Measurements from ENCODE around the gene DMD.

Gene DMD

GRCh38 chrX:33014949-33015348, 196.4 kb downstream of the DMD start:
- no peak for DNase-seq

DNA sequence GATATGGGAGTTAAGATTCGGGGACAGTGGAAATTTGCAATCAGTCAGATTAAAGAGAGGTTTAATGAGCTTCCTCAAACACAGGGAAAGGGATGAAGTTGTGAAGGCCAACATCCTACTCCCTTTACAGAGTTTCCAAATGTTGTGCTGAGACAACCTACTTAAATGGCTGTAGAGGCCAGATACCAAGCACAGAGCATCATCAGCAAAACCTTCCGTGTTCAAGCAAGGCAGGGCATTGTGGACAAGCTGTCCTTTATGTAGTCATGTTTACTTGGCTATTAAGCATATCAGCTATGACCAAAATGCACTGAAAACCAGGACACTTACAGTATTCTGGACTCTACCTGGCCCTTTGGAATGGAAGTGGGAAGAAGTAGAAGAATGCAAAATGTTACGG, 197.3 kb downstream of the DMD start:
- no peak for DNase-seq

DNA sequence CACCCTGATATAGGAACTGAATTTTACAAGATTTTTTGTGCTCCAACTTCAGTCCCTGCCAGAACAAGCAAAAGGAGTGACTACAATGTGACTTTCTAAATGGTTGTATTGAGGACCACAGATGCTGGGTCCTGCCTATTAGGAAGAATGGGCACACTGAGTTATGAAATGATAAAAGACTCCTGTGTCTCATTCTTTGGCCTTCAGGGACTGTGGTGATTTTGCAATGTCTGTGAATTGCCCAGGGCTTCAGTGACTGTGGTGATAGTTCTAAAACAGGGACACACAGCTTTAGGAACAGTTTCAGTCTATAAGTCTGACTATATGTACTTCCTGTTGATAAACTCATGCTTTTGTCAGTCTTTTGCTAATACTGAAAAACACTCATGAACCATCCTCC, 210.2 kb downstream of the DMD start:
- DNase-seq = no peak

- DNase-seq = no peak
Measured at GRCh38 chrX:32998776-32999175, 212.6 kb downstream of the DMD start.

GRCh38 chrX:32995427-32995826, 215.9 kb downstream of the DMD start:
- no peak for DNase-seq

- no peak for DNase-seq
Measured at GRCh38 chrX:32987142-32987541, 224.2 kb downstream of the DMD start.

GRCh38 chrX:32985544-32985943, 225.8 kb downstream of the DMD start:
- DNase-seq = no peak

DNA sequence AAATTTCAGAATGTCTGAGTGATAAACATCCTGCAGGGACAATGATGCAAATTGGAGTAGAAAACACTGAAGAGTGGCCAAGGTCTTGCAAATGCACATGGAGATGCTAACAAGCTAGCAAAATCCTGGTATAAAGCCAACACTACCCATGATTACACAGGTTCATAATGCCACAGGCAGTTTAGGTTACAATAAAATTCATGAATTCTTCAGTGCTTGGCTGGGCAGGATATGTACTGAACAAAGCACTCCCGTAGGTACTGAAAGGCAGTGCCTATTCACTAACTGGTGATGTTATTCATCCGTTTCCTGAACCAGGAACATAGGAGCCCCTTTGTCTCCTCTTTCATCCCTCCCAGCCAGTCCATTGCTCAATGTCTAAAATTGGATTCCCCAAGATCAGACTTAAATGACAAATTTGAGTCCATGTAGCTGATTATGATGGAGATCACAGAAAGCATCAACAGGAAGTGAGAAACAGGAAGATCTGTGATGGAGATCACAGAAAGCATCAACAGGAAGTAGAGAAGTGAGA, 244.5 kb downstream of the DMD start:
- no peak for DNase-seq

- no peak for DNase-seq
Measured at GRCh38 chrX:32954125-32954524, 257.2 kb downstream of the DMD start.

DNA sequence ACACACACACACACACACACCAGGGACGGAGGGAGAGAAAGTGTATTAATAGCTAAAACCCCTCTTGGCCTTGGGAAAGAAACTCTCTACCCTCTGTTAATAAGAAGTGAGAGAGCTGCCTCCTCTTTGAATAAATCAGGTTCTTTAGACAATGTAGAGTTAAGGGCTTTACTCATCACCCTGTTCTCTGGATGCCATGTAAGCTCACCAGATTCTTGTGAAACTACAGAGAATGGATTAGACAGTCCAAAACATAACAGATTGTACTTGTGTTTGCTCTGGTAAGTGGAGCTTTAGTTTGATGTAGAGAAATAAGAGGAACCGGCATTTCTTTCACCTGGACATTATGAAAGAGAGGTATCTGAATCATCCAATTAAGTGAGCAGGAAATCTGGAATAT, 263.2 kb downstream of the DMD start:
- DNase-seq = no peak

- no peak for DNase-seq
Measured at GRCh38 chrX:32937043-32937442, 274.3 kb downstream of the DMD start.

DNA sequence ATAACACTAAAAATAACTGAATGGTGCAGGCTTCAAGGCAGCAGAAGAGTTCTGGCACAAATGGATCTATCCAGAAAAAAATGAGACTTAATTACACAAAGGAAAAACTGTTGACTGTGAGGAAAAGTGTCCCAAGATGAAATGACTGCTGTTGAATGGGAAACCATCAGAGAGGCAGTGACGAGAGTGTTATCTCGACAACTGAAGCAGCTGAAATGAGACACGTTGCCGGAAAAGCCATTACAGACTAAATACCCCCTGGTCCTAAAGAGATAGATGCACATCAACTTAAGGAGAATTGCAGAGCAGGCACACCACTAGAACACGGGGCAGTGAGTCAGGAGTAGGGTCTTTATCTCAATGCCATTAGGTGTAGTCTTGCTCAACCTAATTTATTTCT, 277.8 kb downstream of the DMD start:
- DNase-seq = no peak

- no peak for DNase-seq
Measured at GRCh38 chrX:32929040-32929439, 282.3 kb downstream of the DMD start.

DNA sequence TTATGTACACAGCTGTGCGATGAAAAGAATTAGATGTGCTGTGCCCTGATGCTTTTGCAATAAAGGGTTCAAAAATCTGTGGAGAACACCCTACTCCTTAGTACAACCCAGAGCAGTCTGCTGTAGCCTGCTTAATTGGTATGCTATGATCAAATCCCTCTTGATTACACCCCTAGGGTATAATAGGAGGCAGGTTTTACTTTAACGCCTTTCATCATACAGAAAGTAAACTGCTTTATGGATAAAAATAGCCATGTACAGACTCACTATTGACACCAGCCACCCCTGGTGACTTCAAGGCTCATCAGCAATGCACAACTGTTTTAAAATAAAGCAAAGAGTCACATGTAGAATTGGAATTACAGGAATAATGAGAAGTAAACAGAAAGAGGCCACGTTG, 315.3 kb downstream of the DMD start:
- DNase-seq = no peak

GRCh38 chrX:32894679-32895078, 316.7 kb downstream of the DMD start:
- DNase-seq = no peak

GRCh38 chrX:32893751-32894150, 317.6 kb downstream of the DMD start:
- no peak for DNase-seq

DNA sequence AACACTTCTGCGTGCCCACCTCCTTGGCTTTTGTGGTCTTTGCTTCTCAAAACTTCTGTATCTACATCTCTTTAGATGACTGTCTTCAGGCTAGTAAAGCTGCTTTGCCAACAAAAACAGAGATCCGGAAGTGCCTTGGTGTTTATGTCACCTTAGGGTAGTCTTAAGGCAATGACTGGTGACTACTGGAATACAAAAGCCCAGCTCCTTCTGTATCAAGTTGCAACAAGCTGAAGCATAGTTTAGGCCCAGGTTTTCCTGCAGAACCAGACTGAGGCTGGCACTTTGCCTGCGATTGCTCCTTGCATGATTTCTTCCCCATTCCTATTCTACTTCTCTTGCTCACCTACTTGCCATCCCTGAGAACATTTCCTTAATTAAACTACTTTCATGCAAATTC, 333.8 kb downstream of the DMD start:
- DNase-seq = no peak

DNA sequence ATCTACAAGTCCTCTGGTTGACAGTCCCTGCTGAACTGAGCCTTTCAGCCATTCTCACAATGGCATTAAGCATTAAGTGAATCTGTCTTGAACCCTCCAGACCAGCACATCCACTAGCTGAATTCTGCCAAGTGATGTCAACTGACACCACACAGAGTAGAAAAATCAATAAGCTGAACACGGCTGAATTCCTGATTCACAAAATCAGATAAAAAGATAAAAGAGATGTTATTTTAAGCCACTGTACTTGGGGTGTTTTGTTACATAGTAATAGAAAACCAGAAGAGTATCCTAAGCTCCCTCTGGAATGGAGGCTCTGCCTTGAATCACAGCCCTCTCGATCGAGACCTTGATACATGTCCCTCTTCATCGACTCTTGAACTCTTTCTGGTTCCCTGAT, 336.5 kb downstream of the DMD start:
- DNase-seq = no peak

DNA sequence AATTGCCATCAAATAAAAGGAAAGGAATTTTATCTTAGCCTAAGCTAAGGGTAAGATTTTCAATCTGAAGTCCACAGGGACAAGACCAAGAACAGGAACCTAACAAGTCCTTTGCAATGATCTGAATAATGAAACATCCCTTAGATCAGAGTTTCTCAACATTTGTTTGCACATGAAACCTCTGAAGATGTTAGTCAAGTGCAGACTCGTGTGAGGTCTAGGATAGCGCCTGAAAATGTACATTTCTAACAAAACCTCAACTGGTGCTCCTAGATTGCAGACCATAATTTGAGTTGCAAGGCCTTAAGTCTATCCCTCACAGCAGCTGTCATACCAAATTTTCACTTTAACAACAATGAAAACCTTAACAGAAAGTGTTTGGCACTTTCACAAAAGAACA, 337.6 kb downstream of the DMD start:
- no peak for DNase-seq

GRCh38 chrX:32871636-32872035, 339.7 kb downstream of the DMD start:
- DNase-seq = no peak

GRCh38 chrX:32868524-32868895, 342.8 kb downstream of the DMD start:
- DNase-seq = no peak

- DNase-seq = no peak
Measured at GRCh38 chrX:32867781-32868523, 343.4 kb downstream of the DMD start.

DNA sequence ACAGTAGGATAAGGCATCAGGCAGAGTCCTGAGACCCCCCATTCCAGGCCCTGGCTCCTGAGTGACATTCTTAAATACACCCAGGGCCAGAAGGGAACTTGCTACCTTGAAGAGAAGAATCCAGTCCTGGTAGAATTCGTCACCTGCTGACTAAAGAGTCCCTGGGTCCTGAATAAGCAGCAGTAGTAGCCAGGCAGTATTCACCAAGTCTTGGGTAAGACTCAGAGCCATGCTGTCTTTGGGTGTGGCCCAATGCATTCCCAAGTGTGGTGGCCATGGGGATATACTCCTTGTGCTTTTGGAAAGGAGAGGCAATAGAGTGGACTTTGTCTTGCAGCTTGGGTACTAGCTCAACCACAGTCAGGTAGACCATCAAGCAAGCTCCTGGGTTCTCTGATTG, 359.1 kb downstream of the DMD start:
- no peak for DNase-seq

DNA sequence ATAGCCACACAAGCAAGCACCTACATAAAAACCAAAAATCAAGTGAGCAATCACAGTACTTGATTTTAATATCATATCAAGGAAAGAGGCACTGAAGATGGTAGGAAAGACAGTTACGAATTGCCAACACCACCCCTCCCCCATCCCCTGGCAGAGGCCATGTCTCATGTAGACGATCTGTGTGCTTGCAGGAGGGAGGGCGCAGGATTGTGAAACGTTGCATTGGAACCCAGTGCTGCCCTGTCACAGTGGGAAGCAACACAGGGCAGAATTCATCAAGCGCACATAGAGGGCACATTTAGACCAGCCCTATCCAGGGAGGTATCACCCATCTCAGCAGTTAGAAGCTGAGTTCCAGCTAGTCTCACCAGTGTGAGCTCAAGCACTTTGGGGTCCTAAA, 359.8 kb downstream of the DMD start:
- DNase-seq = no peak

DNA sequence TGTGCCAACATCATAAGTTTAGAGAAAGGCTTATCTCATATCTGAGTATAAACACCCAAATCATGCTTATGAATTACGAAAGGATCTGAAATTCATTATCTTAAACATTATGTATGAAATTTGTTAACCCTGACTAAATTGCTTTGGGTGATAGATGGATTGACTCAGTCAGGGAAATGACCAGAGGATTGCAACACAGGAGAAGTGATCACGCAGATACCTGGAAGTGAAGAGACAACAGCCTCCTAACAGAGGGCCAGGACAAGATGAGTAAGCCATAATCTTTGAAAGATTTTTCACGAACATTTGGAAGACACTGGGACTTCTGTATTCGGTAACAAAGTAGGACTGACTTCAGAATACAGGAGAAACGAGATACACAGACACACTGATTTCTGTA, 363.4 kb downstream of the DMD start:
- DNase-seq = no peak
